ENCODE measurements around the gene ZP1. TPM values are rescaled to one million over a fixed set of nuclear protein-coding genes. Genes with fewer than 3 reads are reported as not detected.

The ZP1 gene
- total and polyA plus RNA-seq, 2 of the 4 experiments (the other 2 are of a cell fraction) = 0.18 to 1.6 TPM

GRCh38 chr11:60854847-60855725 lies 12.3 kb upstream of the ZP1 start:
- in situ Hi-C loops (cut with MboI; ENCODE audit: low sequenced_read_pairs) = no loop called here
- no peak for TF ChIP-seq POLR2A (IDR thresholded peaks at IDR 0.05; ENCODE audit: low read depth, low read length)
- TF ChIP-seq NFE2L2 (IDR thresholded peaks at IDR 0.05; ENCODE audit: low read depth, low read length) = no peak
- TF ChIP-seq ELK1 (IDR thresholded peaks at IDR 0.05; ENCODE audit: borderline replicate concordance, low read depth, low read length) = no peak
- no peak for TF ChIP-seq CTCF (conservative IDR thresholded peaks at IDR 0.05; ENCODE audit: low read depth, low read length)
- no peak for TF ChIP-seq FOS (IDR thresholded peaks at IDR 0.05; ENCODE audit: low read depth, low read length)
- no peak for TF ChIP-seq CHD1 (IDR thresholded peaks at IDR 0.05; ENCODE audit: low read depth, low read length)
- no peak for TF ChIP-seq MAZ (IDR thresholded peaks at IDR 0.05; ENCODE audit: borderline replicate concordance, low read depth, low read length)
- no peak for TF ChIP-seq CEBPB (IDR thresholded peaks at IDR 0.05; ENCODE audit: low read depth, low read length)
- no peak for TF ChIP-seq MAFK (IDR thresholded peaks at IDR 0.05; ENCODE audit: low read depth, low read length)
- TF ChIP-seq USF2 (IDR thresholded peaks at IDR 0.05; ENCODE audit: low read depth, low read length) = no peak
- TF ChIP-seq RAD21 (IDR thresholded peaks at IDR 0.05; ENCODE audit: low read length) = no peak
- TF ChIP-seq SMC3 (IDR thresholded peaks at IDR 0.05; ENCODE audit: low read depth, low read length) = no peak
- TF ChIP-seq MXI1 (IDR thresholded peaks at IDR 0.05; ENCODE audit: borderline replicate concordance, low read depth, low read length) = no peak
- no peak for TF ChIP-seq RCOR1 (IDR thresholded peaks at IDR 0.05; ENCODE audit: insufficient replicate concordance, low read length)

More at GRCh38 chr11:60854847-60855725, 12.3 kb upstream of the ZP1 start:
- no peak overlapping the region for H3K56ac ChIP-seq (ENCODE audit: extremely low read depth, insufficient read depth, low read length)
- H4K20me1 ChIP-seq (ENCODE audit: insufficient read depth, low read length) = no peaks in the 10 kb centered on the region
- no peak overlapping the region for H3K27ac ChIP-seq (ENCODE audit: insufficient read depth, low read length)
- no peak overlapping the region for H2BK5ac ChIP-seq (ENCODE audit: low read depth, low read length, poor library complexity, severe bottlenecking)
- H2BK20ac ChIP-seq (ENCODE audit: low read depth, low read length) = no peak overlapping the region
- POLR2A ChIA-PET (ENCODE audit: unreplicated experiment) = no interaction called here
- no peak overlapping the region; the same call in 1 of the 2 replicates for H3K23ac ChIP-seq (ENCODE audit: low read depth, low read length)
- H3K18ac ChIP-seq (ENCODE audit: low read depth, low read length) = no peak overlapping the region
- no TSS peak for BruUV-seq (replicated peaks)
- H3K14ac ChIP-seq (replicated peaks; ENCODE audit: low read depth, low read length) = peak overlapping the region; percentile 10; the same call in 1 of the 2 replicates
- H4K91ac ChIP-seq (ENCODE audit: insufficient read depth, low read depth, low read length) = no peak overlapping the region
- CTCF ChIA-PET = interaction anchor here (0.6 to 1.4 kb wide), 4 partner anchors 11 to 46 kb away, joined by 3 to 4 read pairs (median 4); no protein-coding TSS in a partner anchor
- H3K4me3 ChIP-seq (ENCODE audit: insufficient read depth, low read depth, low read length) = no peak overlapping the region
- H3K4me2 ChIP-seq (ENCODE audit: low read depth, low read length) = no peak overlapping the region
- intact Hi-C loops (cut with micrococcal nuclease) = no loop called here
- no peak overlapping the region for H2AFZ ChIP-seq (replicated peaks; ENCODE audit: low read length, poor library complexity)
- dilution Hi-C loops (cut with HindIII; ENCODE audit: low sequenced_read_pairs, unreplicated experiment) = no loop called here
- no peak for DNase-seq
- no peak overlapping the region for H2BK15ac ChIP-seq (ENCODE audit: low read depth, low read length)
- no peak overlapping the region for H2AK9ac ChIP-seq (replicated peaks; ENCODE audit: low read depth, low read length, poor library complexity)
- no peak overlapping the region for H2BK120ac ChIP-seq (ENCODE audit: low read depth, low read length)
- no peak overlapping the region for H3K4ac ChIP-seq (ENCODE audit: low read depth, low read length)
- no peak overlapping the region for H3K9ac ChIP-seq (ENCODE audit: low read depth, low read length)
- H3K9me3 ChIP-seq (ENCODE audit: control insufficient read depth, insufficient read depth, low read length) = no peaks in the 10 kb centered on the region
- ATAC-seq (ENCODE audit: low read depth) = 0 out of 2 replicates have a peak, but pooled peaks have one; percentile 21
- WGBS, 2 experiments (ENCODE audit: extremely low coverage in 2 of 2, insufficient read length in 1 of 2) = no CpG with 5 or more reads among the region's 8 CpGs
- H2AK5ac ChIP-seq (ENCODE audit: low read depth, low read length) = no peak overlapping the region
- no peaks in the 10 kb centered on the region for H3K27me3 ChIP-seq (ENCODE audit: control insufficient read depth, insufficient read depth, low read length)
- no peaks in the 10 kb centered on the region for H3K79me1 ChIP-seq (ENCODE audit: low read depth in 1 of 2, low read length in 2 of 2)
- no peak overlapping the region for H4K8ac ChIP-seq (ENCODE audit: low read depth in 2 of 2, low read length in 2 of 2)
- peaks cover 17% of the 10 kb centered on the region for H3K36me3 ChIP-seq (ENCODE audit: control insufficient read depth, insufficient read depth, low read length)
- H3K4me1 ChIP-seq (ENCODE audit: control insufficient read depth, insufficient read depth, low read length) = peaks cover 7% of the 10 kb centered on the region
- no peak overlapping the region for H4K5ac ChIP-seq (ENCODE audit: low read depth, low read length)
- peaks cover 2% of the 10 kb centered on the region; the same call in 1 of the 2 replicates for H3K9me1 ChIP-seq (ENCODE audit: insufficient read depth, low read length)
